GM18909 (cell line): Measurements from ENCODE around the gene OR10A4.
A peak's percentile ranks its signal among the peaks of the same experiment; 100 is the strongest.
"Not testable (repeated sequence)": the region's sequence is repeated elsewhere in the genome, so short reads cannot be mapped to it uniquely, and the experiment has no call there.

ENCODE experiments used
- ATAC-seq: cut with Tn5 transposase; IDR thresholded peaks from one replicate; pipeline ENCODE4 v1.9.1; 2021; ENCODE audit warnings: mild to moderate bottlenecking; ENCODE audit not compliant: unreplicated experiment, poor library complexity

OR10A4 gene

DNA sequence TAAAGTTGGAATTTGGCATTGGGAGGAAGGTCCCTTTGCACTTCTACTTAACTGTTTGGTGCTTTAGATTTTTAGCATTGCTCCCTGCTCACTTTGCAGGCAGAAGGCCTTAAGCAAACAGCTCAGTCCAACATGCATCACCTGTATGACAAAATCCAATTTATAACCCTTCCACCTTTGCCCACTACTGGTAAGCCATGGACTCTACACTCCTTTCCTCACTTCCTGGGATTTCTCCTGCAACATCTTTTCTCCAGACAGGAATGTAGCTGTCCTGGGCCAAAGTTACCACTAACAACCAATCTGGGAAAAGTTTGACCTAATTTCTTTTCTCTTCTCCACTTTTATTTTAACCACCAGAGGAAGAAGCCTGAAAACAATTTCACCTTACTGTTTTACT lies 17.7 kb downstream of the OR10A4 start:
- no peak for ATAC-seq

DNA sequence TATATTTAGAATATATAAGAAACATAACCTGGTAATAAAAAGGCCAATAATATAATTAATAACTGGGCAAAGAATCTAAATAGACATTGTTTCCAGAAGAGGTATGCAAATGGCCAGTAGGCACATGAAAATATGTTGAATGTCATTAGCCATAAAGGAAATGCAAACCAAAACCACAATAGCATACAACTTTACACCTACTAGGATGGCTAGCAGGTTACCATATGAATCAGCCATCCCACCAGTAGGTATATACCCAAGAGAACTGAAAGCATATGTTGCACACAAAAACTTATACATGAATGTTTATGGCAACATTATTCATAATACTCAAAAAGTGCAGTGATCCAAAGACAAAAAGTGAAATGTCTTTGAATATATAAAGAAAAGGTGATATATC lies 18.6 kb downstream of the OR10A4 start:
- peak; percentile 91 for ATAC-seq

DNA sequence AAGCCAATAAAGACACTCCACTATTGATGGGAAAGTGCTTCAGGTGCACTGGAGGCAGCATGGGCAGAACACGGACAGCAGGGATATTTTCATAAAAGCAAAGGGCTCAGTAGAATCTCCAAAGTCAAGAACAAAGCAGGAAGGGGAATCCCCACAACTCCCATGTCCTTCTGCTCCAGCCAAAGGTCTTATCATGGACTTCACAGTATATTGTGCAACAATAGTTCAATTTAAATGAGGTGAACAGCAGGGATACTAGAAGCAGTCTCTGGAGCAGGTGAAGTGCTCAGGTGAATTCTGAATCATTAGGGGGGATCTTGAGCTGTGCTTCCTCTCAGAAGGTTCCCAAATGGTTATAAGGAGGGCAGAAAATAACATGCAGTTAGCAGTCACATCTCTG lies 22.5 kb downstream of the OR10A4 start:
- no peak for ATAC-seq

DNA sequence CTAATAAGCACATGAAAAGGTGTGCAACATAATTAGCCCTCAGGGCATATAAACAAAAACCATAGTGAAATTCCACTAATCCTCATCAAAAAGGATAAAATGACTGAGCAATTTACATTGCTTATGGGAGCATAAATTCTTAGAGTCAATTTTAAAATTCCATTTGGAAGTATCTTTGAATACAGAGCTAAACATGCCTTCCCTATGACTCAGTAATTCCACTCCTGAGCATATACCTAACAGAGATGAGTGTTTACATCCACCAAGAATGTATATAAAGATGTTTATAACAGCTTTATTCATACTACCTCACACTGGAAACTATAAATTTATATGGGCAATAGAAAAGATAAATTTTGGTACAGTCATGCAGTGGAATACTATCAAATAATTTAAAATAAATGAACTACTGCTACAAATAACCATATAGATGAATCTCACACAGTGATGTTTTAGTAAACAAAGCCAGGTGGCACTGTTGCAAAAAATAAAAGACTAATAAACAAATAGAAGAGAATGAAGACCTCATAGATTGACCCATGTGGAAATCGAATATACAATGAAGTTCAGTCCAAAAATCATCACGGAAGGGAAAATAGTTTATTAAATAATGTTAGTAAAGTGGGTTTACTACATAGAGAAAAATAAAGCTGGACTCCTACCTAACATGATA lies 24.0 kb downstream of the OR10A4 start:
- ATAC-seq = no peak

DNA sequence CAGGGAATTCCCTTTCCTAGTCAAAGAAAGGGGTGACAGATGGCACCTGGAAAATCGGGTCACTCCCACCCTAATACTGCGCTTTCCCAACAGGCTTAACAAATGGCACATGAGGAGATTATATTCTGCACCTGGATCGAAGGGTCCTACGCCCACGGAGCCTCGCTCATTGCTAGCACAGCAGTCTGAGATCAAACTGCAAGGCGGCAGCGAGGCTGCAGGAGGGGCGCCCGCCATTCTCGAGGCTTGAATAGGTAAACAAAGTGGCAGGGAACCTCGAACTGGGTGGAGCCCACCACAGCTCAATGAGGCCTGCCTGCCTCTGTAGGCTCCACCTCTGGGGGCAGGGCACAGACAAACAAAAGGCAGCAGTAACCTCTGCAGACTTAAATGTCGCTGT lies 28.4 kb downstream of the OR10A4 start:
- not testable (repeated sequence) for ATAC-seq

DNA sequence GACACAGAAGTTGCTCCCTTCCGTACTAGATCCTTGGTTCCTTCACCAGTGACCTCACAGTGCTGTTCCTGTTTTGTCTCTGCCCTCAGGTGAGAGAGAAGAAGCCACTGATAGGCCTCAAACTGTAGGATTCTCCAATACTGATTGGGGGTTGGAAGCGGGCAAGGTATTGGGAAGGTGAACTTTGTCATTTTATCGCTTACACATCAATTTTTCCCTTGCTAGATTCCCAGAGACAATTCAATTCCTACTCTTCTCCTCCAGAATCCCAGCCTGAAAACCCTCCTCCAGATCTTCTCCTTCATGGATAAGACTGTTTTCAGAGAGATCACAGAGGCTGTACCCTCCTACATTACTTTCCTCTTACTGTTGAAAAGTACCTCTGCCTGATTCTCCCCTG lies 35.0 kb downstream of the OR10A4 start:
- no peak for ATAC-seq

DNA sequence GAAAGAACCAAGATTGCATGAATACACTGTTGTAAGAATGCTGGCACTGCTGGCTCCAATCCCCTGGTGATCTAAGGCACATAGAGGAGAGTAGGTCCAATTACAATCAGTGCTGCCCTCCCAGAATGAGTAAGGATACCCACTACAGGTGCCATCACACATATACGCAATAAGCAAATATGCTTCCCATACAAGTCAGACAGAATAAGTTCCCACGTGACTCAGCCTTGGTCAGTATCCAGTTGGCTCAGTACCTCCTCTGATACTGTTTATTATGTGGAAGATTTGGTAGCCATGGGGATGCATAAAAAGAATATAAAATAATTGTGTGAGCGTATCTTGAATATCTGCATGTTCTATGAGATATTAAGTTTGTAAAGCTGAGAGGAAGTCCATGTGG lies 35.5 kb downstream of the OR10A4 start:
- ATAC-seq = no peak

DNA sequence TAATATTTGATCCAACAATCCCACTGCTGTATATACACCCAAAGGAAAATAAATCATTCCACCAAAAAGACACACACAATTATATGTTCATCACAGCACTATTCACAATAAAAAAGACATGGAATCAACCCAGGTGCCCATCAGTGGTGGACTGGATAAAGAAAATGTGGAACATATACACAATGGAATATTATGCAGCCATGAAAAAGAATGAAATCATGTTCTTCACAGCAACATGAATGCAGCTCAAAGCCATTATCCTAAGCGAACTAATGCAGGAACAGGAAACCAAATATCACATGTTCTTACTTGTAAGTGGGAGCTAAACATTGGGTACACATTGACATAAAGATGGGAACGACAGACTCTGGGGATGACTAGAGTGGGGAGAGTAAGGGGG lies 43.3 kb downstream of the OR10A4 start:
- no peak for ATAC-seq

DNA sequence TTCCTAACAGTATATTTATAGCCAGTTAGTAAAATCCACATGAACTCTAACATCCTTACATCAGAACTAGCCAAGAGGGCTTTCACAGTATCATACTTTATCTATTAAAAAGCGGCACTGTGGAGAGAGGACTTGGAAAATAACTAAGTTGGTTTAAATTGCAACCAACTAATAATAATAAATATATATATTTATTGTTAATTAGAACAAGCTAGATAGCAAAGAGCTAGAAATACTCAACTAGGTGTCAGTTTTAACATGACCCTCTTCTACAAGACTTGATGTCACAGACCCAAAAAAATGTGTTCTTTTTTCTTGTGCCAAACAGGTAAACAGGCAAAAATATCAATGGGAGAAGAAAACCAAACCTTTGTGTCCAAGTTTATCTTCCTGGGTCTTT lies 44.3 kb downstream of the OR10A4 start, which contains the start of gene OR2D3:
Gene OR2D3 (plus strand): TSS at position 301 of the 400 bp plus-strand sequence. CDS start 0 bp downstream, at position 301.
- no peak for ATAC-seq

DNA sequence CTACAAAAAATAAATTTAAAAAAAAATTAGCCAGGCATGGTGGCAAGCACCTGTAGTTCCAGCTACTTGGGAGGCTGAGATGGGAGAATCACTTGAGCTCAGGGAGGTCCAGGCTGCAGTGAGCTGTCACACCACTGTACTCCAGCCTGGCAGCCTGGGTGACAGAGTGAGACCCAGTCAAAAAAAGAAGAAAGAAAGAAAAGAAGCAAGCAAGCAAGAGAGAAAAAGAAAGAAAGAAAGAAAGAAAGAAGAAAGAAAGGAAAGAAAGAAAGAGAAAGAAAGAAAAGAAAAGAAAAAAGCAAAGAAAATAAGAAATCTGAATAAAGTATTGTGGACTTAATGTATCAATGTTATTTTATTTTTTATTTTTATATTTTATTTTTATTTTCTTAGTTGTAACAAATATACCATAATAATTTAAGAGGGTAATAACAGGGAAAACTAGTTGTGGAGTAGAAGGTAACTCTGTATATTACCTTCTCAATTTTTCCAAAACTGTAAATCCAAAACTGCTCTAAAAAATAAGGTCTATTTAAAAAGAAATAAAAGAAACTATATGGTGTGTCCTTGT lies 48.7 kb downstream of the OR10A4 start:
- no peak for ATAC-seq

DNA sequence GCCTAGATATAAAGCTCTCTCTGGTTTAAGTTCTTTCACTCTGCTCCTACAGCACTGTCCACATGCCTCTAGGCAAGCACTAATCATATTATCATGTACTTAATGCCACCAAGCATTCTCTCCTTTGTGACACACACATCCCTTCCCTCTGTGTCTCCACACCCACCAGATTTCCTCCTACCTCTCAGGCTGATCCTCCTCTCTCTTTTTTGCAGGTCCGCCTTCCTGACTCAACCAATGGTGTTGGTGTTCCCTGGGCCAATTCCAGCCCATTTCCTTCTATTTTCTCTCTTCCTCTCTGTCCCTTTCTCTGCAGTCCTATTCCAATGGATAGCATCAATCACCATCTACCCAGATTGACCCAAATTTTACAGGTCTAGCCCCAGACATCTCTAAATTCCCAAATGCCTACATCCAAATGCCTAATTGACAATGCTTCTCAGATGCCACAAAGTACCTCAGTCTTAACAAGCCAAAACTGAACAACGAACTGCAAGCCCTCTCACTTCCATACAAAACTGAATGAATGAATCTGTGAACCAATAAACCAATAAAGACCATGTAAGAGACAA lies 49.3 kb downstream of the OR10A4 start:
- peak; percentile 18 for ATAC-seq

DNA sequence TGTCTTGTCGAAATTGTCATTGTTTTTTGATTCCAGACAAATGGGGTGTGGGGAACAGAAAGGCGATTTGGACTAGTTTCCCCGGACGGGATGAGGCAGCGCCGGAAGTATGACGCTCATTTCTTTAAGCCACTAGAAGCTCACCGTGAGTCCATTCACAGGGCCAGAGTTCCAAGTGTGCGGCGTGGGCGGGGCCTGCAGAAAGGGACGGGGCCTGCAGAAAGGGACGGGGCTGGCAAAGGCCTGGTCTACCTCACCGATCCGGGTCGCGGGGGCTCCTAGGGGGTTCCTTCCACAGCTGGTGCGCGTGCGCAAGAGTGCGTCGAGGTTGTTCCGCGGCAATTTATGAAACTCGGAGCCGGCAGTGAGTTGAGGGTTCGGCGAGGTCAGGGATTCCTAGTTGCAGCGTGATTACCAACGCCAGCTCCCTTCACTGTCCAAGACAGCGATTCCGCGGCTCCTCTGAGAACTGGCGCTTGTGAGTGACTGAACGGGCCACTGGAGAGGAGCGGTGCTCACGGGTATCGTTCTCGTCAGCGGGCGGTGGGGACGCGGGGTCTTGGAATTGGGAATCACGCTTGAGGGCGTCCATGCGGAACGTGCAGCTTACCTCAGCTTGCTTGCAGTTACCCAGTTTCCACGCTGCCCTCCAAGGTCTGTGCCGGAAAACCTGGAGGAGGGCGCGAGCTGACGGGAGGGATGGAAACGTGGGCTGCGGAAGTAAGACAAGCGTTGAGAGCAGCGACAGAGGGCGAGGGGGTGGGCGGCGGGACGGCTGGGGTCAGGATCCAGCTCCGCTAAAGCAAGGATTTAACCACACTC lies 50.0 kb downstream of the OR10A4 start, which contains the start of gene ZNF215:
Gene ZNF215 (plus strand): TSS at position 219 of the 822 bp plus-strand sequence. CDS start 5,847 bp downstream, outside the sequence.
- peak; percentile 74 for ATAC-seq

DNA sequence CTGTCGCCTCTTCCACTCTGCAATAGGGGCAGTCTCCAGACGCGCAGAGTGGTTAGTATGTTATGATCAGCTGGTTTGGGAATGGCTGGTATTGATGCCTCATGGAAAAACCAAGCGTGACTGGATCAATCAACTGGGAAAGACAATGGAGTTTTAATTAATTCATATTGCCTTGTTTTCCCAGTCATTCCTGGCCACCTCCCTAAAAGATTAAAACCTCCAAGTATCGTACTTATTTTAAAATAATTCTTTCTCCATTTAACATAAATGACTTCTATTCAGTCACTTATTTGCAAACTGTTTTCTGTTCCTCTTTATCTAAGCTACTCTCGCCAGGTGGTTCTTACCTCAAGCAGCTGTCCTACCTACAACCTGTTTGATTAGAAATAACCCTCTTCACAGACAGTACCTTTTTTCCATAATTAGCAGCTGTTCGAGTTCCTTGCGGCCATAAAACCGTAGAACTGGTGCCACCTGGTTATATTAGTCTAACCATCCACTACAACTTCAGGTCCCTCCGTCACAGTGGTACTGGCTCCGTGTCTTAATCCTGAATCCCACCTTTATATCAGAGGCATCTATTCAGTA lies 50.7 kb downstream of the OR10A4 start:
- peak; percentile 75 for ATAC-seq
